T47D (cell line): ENCODE results near the gene IGF1.
A peak's percentile ranks its signal among the peaks of the same experiment; 100 is the strongest.

Experiments used
- DNase-seq, 2 experiments: peaks; one replicate each; pipeline versions ENCODE4 v3.0.0 to v3.0.0-alpha.2; 2011 to 2012; ENCODE audit warnings: low read depth in 1 of 2, low spot score in 1 of 2
- JUND ChIP-seq: IDR thresholded peaks from 2 replicates; pipeline ENCODE4 v1.6.1; 2012; ENCODE audit warnings: low read depth
- in situ Hi-C: cut with HindIII; loops from 2 replicates; pipeline ENCODE4 v1.10.0; 2016; ENCODE audit warnings: low sequenced_read_pairs, low pct_unique_long_range_greater_than_20kb

The IGF1 gene

GRCh38 chr12:102484017-102484416, 3.7 kb upstream of the IGF1 start:
- no peak for TF ChIP-seq JUND
- no peak for DNase-seq
- in situ Hi-C loops, result no loop called here

DNA sequence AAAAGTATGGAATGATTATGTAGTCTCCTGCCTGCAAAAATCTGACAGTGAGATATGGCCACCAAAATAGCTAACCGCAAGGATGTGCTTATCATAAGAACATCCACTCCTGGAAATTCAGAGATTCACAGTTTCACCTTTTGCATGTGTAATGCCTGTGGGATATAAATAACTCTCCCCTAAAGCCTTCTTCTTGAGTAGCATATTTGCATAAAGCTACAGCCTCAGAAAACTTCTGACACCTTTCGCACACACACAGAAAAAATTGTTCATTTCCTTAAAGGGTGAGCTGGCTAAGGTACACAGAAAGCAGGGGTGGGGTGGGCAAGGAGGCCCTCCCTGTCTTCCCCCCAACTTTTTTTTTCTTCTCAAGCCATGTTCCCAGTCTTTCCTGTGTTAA, 3.1 kb upstream of the IGF1 start:
- in situ Hi-C loops, result no loop called here
- DNase-seq, result no peak
- no peak for TF ChIP-seq JUND

GRCh38 chr12:102481705-102482425, 1.5 kb upstream of the IGF1 start:
- DNase-seq, result peak in 1 of 2 experiments; percentile 92
- in situ Hi-C loops, result no loop called here
- peak; percentile 43; the same call in 1 of the 2 replicates for TF ChIP-seq JUND

DNA sequence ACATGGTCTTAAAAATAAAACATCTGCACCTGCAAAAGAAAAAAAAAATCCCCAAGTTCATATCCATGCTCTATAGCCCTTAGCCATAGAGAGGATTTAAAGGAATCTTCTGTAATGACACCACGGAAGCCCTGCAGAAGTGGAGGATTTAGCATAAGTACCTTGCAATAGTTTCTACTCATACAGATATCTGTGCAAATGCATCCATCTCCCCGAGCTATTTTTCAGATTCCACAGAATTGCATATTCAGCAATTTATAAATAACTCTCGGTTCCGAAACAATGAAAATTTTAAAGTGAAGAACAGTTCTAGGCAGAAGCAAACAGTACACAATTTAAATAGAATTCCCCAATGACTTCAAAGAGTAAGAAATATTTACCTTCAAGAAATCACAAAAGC, 424 bp downstream of the IGF1 start:
- no peak for DNase-seq
- TF ChIP-seq JUND, result no peak
- in situ Hi-C loops, result no loop called here

DNA sequence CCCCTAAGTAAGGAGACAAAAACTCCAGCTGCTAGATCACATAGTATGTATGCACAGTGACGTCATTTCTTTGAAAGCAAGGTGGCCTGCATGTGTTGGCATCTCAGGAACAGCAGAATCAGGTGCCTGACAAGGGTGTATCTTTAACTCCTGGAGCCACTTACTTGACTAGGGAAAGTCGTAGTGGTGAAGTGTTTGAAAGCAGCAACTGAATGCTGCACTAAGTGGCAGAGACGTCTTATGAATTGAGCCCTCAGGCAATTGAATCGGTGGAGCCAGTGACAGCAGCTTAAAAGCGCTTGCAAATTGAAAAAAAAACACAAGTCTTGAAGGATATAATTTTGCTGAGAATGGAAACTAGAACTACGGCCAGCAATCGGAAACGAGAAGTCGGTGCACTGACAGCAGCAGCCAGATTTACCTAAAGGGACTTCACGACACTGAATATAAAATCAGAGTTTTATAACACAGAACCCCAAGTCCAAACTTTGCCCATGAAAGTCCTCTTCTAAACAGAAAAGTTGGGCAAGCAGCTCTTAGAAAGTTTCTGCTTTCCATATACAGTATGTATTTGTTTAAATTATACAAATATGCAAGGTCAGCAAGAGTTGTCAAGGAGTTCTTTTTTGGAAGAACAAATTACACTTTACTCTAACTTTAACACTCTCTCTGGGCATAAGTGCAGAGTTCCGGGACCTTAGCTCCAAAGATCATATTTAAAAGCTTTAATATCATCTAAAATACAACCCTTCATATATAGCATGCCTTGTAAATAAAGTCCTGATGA, 1.1 kb downstream of the IGF1 start:
- no peak for TF ChIP-seq JUND
- in situ Hi-C loops, result no loop called here
- DNase-seq, result peak in 1 of 2 experiments; percentile 20

DNA sequence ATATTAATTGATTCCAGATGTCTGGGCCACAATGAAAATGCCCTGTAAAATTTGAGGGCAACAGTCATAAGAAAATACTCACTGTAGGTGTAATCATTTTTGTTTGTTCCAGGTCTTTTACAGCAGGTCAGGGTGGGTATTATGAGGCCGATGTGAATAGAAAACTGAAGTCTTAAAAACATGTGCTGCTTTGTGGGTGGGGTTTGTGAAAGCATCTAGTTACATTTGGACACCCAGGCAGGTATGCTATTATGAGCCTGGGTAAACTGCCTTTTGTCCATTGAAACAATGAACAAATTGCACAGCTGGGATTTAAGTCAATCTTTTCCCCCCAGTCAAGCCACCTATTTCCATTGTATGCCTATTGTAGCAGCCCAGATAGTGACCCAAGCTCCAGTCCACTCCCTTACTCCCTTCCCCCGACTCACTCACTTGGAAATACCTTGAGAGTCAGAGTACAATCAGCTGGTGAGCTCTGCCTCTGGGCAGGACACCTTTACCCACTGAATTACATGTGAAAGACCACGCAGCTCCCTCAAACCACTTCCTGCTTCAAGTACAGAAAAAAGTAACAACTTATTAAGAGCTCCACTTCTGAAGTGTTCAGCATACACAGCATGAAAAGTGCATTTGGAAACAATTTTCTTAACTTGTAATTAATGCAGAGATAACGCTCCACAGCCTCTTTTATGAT, 1.8 kb downstream of the IGF1 start:
- TF ChIP-seq JUND, result no peak
- DNase-seq, result no peak
- in situ Hi-C loops, result no loop called here

- TF ChIP-seq JUND, result no peak
- no peak for DNase-seq
- in situ Hi-C loops, result no loop called here
Measured at GRCh38 chr12:102475355-102475754, 5.0 kb downstream of the IGF1 start.

DNA sequence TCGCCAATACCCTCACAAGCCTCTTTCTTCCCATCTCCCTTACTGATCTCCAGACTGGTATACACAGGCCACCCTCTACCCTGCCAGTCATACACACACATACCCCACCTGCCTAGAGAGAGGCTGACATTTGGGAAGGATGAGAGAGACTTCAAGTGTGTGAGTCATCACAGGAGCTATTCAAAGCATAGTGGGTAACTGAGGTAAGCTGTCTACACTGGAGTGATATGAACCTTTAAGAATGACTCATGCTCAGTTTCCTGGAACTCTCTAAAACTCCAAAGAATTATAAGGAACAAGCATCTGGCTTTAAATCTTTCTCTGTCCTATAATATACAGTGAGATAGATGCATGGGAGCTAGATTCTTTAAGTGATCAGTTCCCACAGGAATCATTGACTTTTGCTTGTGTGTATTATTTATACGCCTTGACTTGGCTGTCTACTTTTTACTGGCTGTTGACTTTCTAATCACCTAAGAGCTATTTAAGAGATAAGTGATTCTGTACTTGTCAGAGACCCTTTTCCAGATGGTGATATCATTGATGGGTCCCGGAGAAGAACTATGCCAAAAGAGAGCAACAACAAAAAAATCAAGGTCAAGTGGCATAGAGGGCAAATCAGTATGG, 5.8 kb downstream of the IGF1 start:
- no peak for TF ChIP-seq JUND
- in situ Hi-C loops, result no loop called here
- DNase-seq, result no peak

DNA sequence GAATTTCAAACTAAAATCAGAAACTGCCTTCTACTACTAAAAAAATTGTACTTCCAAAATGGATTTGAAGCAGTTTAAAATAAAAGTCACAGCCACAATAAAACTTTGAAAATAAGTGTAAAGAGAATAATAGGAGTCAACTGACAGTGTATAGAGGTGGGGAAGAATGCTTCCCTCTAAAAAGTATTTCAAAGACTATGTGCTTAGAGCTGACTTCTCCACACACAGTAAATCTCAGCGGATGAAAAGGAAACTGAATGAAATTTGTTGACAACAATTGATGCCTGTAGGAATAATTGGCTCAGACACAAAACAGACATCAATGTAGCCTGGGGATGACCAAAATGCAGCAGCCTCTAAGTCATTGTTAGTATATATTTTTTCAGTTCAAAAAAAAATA, 7.9 kb downstream of the IGF1 start:
- in situ Hi-C loops, result no loop called here
- no peak for TF ChIP-seq JUND
- no peak for DNase-seq

DNA sequence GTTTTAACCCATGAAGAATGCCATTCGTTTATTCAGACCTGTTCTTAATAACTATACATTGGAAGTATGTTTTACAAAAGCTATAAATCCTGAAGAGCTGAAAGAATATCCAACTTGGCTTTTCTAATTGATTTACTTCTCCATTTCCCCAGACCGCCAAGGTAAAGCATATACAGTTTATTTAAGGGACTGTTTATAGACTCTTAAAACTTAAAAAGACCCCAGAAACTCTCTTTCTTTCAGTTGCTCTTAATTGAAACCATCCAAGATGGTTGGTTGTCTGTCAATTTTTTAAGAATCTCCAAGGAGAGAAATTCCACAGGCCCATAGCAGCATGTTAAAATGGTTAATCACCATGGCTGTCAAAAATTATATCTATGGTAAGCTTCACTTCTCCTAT, 8.8 kb downstream of the IGF1 start:
- in situ Hi-C loops, result no loop called here
- TF ChIP-seq JUND, result no peak
- DNase-seq, result no peak

DNA sequence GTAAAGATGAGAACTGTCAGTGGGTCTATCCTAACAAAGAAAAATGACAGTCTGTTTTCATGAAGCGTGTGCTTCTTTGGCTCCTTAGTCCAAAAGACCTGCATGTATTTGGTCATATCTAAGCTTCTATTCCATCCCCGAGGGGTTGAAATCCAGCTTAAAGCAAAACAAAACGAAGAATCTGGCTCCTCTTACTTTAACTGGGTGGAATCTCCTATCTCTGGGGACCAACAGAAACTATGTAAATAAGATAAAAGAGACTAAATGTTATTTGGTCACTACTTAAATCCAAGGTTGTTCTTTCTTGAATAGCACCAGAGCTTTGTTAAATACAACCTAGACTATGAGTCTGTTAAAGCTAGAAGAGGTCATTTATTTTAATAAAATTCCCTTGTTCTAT, 9.4 kb downstream of the IGF1 start:
- no peak for DNase-seq
- TF ChIP-seq JUND, result no peak
- in situ Hi-C loops, result no loop called here

GRCh38 chr12:102468261-102468915, 12.0 kb downstream of the IGF1 start:
- no peak for DNase-seq
- in situ Hi-C loops, result no loop called here
- no peak for TF ChIP-seq JUND
